ENCODE measurements around the gene RCC1.
A peak's percentile ranks its signal among the peaks of the same experiment; 100 is the strongest.
"Not testable (repeated sequence)": the region's sequence is repeated elsewhere in the genome, so short reads cannot be mapped to it uniquely, and the experiment has no call there.

The RCC1 gene

GRCh38 chr1:28510970-28511440 lies 5.2 kb downstream of the RCC1 start:
- TF ChIP-seq, protein P1, sequence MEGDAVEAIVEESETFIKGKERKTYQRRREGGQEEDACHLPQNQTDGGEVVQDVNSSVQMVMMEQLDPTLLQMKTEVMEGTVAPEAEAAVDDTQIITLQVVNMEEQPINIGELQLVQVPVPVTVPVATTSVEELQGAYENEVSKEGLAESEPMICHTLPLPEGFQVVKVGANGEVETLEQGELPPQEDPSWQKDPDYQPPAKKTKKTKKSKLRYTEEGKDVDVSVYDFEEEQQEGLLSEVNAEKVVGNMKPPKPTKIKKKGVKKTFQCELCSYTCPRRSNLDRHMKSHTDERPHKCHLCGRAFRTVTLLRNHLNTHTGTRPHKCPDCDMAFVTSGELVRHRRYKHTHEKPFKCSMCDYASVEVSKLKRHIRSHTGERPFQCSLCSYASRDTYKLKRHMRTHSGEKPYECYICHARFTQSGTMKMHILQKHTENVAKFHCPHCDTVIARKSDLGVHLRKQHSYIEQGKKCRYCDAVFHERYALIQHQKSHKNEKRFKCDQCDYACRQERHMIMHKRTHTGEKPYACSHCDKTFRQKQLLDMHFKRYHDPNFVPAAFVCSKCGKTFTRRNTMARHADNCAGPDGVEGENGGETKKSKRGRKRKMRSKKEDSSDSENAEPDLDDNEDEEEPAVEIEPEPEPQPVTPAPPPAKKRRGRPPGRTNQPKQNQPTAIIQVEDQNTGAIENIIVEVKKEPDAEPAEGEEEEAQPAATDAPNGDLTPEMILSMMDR (IDR thresholded peaks at IDR 0.05; ENCODE audit: control insufficient read depth, extremely low read depth, insufficient read depth), result no peak
- no peak for DNase-seq (ENCODE audit: low read depth)
- H3K4me3 ChIP-seq (ENCODE audit: low read depth, low read length), result no peak overlapping the region

DNA sequence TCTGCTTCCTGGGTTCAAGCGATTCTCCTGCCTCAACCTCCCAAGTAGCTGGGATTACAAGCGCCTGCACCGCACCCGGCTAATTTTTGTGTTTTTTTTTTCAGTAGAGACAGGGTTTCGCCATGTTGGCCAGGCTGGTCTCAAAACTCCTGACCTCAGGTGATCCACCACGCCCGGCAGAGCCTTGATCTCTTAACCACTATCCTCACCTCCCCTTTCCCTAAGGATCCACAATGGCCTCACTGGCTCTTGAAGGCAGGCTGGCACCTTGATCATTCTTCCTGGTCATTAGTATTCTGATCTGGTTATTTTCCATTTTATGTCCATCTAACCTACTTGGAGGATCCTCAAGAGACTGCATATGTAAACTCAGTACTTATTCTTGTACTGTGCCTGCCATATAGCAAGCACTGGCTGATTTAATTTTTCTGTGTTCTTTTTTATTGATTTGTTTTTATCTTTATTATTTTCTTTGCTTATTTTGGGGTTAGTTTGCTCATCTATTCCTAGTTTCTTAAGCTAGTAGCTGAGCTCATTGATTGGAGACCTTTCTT lies 6.3 kb downstream of the RCC1 start:
- no peak overlapping the region for H3K4me3 ChIP-seq (ENCODE audit: low read depth, low read length)
- TF ChIP-seq, protein P1 (IDR thresholded peaks at IDR 0.05; ENCODE audit: control insufficient read depth, extremely low read depth, insufficient read depth), result no peak
- DNase-seq (ENCODE audit: low read depth), result no peak

GRCh38 chr1:28514445-28514933 lies 8.6 kb downstream of the RCC1 start:
- DNase-seq (ENCODE audit: low read depth); H3K4me3 ChIP-seq (ENCODE audit: low read depth, low read length): not testable (repeated sequence)

DNA sequence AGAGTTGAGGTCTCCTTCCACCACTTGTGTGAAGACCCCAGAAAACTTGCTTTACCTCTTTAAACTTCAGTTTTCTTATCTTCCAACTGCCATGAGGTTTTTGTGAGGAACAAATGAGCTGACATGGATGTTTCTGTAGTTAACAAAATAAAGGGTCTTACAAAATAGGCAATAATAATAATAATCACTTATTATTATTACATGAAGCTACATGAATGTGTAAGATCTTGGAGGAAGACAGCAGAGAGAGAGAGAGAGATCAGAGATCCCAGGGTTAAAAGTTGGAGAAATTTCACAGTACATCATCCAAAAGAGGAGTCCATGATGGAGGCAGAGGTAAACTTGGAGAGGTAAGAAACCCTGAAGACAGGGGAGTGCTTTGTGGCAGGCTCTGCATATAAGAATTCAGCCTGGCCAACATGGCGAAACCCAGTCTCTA lies 10.7 kb downstream of the RCC1 start:
- H3K4me3 ChIP-seq (ENCODE audit: low read depth, low read length), result no peak overlapping the region
- no peak for DNase-seq (ENCODE audit: low read depth)
- TF ChIP-seq, protein P1 (IDR thresholded peaks at IDR 0.05; ENCODE audit: control insufficient read depth, extremely low read depth, insufficient read depth), result no peak

GRCh38 chr1:28517649-28517999 lies 11.8 kb downstream of the RCC1 start:
- TF ChIP-seq, protein P1 (IDR thresholded peaks at IDR 0.05; ENCODE audit: control insufficient read depth, extremely low read depth, insufficient read depth), result no peak
- no peak for DNase-seq (ENCODE audit: low read depth)
- peak overlapping the region; percentile 68 for H3K4me3 ChIP-seq (ENCODE audit: low read depth, low read length)

DNA sequence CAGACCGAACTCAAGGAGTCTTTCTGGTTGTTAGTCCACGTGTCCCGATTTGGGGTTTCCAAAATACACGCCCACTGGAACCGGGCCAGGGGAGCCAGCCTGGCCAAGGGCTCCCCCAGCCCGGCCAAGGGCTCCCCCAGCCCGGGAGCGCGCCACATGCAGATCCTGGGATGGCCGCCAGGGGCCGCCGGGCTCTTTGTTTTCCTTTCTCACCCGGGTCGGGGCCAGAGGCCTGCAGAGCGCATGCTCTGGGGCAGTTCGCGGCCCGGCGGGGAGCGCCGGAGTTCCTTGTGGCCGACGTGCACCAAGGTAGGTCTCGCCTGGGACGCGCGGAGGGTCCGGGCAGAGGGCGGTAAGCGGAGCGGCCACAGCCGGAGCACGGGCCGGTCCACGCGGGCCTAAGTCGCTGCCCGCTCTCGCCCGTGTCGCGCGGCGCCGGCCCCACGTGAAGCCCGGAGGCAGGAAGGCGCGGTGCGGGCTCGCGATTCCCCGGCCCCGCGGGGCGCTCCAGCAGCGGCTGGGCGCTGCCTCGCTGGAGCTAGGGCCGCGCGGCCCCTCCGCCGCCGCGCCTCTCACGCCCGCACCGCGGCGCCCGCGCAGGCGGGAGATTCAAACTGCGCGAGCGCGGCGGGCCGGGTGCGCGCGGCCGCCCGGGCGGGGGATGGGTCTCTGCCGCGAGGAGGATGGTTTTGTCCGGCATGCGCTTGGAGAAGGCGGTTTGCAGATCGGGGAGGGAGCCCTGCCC lies 12.3 kb downstream of the RCC1 start:
- TF ChIP-seq, protein P1 (IDR thresholded peaks at IDR 0.05; ENCODE audit: control insufficient read depth, extremely low read depth, insufficient read depth), result peak; percentile 86
- peak; percentile 59 for DNase-seq (ENCODE audit: low read depth)
- peak overlapping the region; percentile 68 for H3K4me3 ChIP-seq (ENCODE audit: low read depth, low read length)

- TF ChIP-seq, protein P1 (IDR thresholded peaks at IDR 0.05; ENCODE audit: control insufficient read depth, extremely low read depth, insufficient read depth), result no peak
- no peak for DNase-seq (ENCODE audit: low read depth)
These were observed 13.0 kb downstream of the RCC1 start for GRCh38 chr1:28518745-28519341.

More at GRCh38 chr1:28518745-28519341, 13.0 kb downstream of the RCC1 start:
- H3K4me3 ChIP-seq (ENCODE audit: low read depth, low read length), result peak overlapping the region; percentile 68
